GM20000 (cell line): ENCODE results near the gene SLC25A27.
"Not testable (repeated sequence)": the region's sequence is repeated elsewhere in the genome, so short reads cannot be mapped to it uniquely, and the experiment has no call there.

Experiments used
- DNase-seq: peaks from one replicate; pipeline ENCODE4 v3.0.0; 2012; ENCODE audit warnings: low spot score
- CTCF ChIP-seq: IDR thresholded peaks from 2 replicates; pipeline ENCODE4 v1.5.1; 2012; ENCODE audit warnings: mild to moderate bottlenecking, control low read depth; ENCODE audit errors: extremely low read depth, missing control alignments

SLC25A27 gene

GRCh38 chr6:46637145-46637544 is 15.6 kb upstream of the SLC25A27 start:
- DNase-seq = no peak
- no peak for TF ChIP-seq CTCF

- no peak for DNase-seq
- no peak for TF ChIP-seq CTCF
These were observed 14.8 kb upstream of the SLC25A27 start for GRCh38 chr6:46637933-46638332.

GRCh38 chr6:46638650-46639049 is 14.1 kb upstream of the SLC25A27 start:
- TF ChIP-seq CTCF = no peak

GRCh38 chr6:46642928-46643751 is 9.6 kb upstream of the SLC25A27 start:
- TF ChIP-seq CTCF = no peak
- DNase-seq = no peak

More at GRCh38 chr6:46638650-46639049, 14.1 kb upstream of the SLC25A27 start:
- no peak for DNase-seq

GRCh38 chr6:46645265-46645664 is 7.5 kb upstream of the SLC25A27 start:
- TF ChIP-seq CTCF = no peak
- no peak for DNase-seq

- DNase-seq = not testable (repeated sequence)
These were observed 4.7 kb upstream of the SLC25A27 start for GRCh38 chr6:46648108-46648507.

- TF ChIP-seq CTCF = no peak
- no peak for DNase-seq
These were observed 3.8 kb upstream of the SLC25A27 start for GRCh38 chr6:46648869-46649492.
